ENCODE data around the gene ADAMTS6.

- TF ChIP-seq POLR2AphosphoS5 (IDR thresholded peaks at IDR 0.05; ENCODE audit: low read depth) (no peak), CTCF (IDR thresholded peaks at IDR 0.05; ENCODE audit: insufficient read depth, low read length) (no peak), SPI1 (IDR thresholded peaks at IDR 0.05; ENCODE audit: borderline replicate concordance, low read depth) (no peak), REST (IDR thresholded peaks at IDR 0.05; ENCODE audit: insufficient replicate concordance, low read depth) (no peak), GABPA (IDR thresholded peaks at IDR 0.05; ENCODE audit: low read depth) (no peak)
These were observed 143.0 kb downstream of the ADAMTS6 start for GRCh38 chr5:65338606-65339151.
